Measurements from ENCODE around the gene PNPLA2.

Gene PNPLA2

DNA sequence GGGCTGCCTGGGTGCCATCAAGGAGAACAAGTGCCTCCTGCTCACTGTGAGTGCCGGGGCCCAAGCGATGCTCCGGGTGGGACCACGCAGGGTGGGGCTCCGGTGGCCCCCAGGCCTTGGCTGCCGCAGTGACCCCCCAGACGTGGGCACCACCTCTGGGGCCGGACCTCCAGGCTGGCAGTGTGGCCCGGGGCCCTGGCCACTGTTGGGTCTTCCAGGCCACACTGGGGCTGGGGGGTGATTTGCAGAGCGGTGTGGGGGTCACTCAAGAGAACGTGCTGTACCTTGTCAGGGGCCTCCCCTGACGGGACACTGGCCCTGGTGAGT, 43.9 kb downstream of the PNPLA2 start:
- DNase-seq, result no peak

DNA sequence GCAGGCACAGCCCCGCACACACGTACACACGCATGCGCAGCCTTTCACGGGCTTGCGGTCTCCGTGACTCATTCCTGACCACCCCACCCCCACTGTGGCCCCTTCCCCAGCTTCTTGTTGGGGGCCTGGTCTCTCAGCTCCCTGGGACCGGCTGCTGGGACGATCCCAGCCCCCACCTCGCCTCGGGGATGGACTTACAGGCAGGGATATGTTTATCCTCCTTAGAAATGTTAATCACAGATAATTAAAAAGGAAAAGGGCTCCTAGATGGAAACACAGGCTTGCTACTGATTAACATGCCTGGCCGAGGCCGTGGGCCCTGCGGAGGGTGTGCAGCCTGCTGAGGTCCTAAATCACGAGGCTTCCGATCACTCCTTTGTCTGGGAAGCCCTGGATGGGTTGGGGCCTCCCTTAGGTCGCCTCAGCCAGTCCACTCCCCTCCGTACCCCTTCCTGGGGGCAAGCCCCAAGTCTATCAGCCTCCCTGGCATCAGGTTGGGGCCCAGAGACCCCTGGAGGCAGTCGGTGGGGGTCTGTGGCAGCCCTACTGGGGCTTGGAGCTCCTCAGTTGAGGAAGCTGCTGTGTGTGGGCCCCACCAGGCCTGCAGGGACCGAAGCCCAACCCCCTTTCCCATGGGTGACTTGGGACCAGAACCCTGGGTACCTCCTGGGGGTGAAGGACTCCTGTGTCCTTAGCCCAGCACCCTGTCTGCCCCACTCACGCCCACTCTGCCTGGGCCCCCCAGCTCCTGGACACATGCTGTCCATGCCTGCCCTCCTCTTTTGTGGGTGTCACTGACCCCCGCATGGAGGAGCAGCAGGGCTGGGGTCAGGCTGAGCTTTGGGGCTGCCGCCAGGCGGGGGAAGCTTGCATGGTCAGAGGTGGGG, 44.6 kb downstream of the PNPLA2 start:
- DNase-seq, result no peak

DNA sequence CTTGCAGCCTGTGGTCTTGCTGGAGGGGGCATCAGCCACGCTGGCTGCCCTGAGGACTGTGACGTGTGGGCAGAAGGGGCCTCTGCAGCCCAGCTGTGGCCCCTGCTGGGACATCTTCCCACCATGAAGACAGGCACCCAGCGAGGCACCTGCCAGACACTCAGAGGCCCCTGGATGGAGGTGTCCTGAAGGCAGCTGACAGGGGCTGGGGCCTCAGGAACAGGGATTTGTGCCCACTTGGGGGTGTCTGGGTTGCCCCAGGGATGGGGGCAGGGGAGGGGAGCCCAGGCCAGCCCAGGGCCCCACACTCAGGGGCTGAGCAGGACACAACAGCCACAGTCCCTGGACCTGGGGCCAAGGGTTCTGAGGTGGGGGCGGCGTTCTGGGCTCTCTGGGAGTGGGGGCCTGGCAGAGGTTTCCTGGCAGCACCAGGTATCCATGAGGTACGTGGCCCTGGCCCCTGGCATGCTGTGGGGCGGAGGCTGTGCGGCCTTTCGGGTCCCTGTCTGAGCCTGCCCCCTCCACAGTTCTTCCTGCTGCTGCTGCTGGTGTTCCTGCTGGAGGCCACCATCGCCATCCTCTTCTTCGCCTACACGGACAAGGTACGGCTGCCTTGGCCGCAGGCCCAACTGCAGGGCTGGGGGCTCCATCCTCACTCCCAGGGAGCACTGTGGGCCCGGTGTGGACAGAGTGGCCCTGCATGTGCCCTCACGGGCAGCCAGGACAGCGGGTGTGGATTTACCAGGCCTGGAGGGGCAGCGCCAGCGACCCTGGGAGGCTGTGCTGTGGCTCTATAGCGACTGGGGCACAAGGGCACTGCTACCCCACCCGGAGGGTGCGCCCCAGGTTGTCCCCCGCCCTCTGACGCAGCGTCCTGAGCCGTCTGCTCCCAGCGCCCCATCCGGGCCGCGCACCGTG, 45.5 kb downstream of the PNPLA2 start:
- no peak for DNase-seq

DNA sequence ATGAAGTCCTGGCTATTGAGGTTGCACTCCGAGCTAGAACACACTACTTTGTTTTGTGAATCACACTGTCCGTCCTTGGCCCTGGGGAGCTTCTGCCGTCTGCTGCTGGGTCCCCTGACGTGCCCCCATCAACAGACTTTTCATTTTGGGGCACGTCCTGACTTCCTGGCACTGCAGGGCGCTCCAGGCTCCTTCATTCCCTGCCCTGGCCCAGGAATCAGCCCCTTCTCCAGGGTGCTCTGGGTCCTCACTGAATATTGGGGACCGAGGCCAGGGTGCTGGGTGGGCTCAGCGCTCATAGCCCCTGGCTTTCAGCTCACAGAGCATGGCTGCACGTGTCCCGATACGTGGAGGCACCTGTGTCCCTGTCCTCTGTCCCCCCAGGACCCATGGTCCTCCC, 46.2 kb downstream of the PNPLA2 start:
- DNase-seq, result no peak

DNA sequence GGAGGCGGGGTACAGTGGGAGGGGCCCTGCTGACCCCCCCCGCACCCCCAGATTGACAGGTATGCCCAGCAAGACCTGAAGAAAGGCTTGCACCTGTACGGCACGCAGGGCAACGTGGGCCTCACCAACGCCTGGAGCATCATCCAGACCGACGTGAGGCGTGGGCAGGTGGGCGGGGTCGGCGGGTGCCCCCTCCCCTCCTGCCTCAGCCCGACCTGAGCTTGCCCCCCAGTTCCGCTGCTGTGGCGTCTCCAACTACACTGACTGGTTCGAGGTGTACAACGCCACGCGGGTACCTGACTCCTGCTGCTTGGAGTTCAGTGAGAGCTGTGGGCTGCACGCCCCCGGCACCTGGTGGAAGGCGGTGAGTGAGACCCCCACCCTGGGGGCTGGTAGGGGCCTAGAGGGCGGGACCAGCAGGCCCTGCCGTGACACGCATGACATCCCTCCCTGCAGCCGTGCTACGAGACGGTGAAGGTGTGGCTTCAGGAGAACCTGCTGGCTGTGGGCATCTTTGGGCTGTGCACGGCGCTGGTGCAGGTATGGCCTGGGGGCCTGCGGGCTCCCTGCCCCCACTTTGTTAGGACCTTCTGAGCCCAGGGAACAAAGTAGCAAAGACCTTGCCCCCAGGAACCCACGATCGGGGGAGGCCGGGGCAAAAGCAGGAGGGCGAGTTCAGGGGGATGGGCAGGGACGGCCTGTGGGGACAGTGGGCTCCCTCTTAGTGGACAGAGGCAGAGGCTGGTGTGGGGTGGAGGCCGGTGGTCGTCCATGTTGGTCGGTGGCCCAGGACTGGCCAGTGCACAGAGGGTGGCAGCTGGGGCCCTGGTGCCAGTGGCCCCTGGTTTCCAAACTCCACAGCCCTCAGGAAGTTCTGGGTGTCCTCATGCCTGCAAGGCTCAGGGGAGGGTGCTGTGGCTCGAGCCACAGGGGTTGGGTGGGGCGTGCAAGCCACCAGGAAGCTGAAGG, 47.0 kb downstream of the PNPLA2 start:
- DNase-seq, result no peak

DNA sequence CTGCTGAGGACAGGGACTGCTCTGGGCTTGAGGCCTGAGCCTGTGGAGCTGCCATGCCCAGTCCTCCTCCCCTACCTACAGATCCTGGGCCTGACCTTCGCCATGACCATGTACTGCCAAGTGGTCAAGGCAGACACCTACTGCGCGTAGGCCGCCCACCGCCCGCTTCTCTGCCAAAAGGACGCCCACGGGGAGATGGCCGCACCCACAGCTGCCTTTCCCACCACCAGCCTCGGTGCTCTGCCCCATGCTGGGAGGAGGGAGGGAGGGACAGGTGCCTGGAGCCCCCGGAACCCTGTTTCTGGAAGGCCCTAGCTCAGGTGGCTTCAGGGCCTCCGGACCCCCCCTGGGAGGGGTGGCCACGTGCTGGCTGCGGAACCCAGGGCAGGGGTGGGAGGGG, 47.8 kb downstream of the PNPLA2 start:
- DNase-seq, result no peak

DNA sequence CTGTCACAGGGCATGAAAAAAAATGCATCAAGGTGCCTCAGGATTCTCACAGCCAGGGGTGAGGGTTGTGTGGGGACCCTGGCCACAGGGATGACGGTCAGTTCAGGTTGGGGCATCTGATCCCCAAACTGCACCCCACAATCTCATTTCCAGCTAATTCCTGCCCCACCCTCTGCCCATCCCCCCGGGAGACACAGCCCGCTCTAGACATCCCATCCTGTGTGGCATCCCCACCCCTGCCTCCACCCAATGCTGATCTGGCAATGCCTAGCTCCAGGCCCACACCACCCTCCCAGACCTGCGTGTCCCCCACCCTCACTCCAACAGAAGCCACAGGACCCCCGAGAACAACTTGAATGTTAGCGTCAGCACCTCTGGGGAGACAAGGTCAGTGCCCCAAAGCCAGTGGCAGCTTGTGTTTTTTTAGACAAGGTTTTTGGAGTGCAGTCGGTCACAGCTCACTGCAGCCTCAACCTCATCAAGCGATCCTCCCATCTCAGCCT, 49.2 kb downstream of the PNPLA2 start:
- DNase-seq, result no peak

DNA sequence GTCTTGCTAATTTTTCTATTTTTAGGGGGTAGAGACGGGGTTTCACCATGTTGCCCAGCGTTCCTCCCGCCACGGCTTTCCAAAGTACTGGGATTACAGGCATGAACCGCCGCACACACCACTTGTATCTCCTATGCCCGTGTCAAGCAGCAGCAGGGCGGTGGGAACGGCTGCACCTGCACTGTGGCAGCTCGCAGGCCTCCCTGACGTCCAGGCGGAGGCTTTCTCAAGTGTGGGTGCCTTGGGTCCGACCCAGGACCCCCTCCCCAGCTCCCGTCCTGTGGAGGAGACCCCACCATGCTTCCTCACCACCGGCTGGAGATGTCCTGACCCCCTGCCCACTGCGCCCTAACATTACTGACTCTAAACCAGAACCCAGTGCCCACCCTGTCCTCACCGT, 49.7 kb downstream of the PNPLA2 start:
- no peak for DNase-seq

DNA sequence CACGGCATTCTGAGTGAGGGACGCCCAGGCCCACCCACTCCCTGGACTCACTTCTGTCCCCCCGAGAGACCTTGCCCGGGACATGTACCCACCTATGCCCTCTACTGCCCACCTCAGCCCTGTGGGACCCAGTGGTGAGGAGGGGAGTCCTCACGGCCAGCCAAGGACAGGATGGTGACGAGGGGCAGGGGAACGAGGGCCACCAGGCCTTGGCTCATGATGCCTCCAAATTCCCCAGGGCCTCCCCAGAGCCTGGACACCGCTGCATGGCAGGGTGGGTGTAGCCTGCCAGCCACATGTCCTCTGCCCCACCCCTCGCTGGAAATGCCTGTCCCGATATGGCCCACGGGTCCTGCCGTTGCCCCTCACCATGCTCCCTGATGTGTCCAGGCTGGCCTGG, 50.1 kb downstream of the PNPLA2 start:
- DNase-seq, result no peak

DNA sequence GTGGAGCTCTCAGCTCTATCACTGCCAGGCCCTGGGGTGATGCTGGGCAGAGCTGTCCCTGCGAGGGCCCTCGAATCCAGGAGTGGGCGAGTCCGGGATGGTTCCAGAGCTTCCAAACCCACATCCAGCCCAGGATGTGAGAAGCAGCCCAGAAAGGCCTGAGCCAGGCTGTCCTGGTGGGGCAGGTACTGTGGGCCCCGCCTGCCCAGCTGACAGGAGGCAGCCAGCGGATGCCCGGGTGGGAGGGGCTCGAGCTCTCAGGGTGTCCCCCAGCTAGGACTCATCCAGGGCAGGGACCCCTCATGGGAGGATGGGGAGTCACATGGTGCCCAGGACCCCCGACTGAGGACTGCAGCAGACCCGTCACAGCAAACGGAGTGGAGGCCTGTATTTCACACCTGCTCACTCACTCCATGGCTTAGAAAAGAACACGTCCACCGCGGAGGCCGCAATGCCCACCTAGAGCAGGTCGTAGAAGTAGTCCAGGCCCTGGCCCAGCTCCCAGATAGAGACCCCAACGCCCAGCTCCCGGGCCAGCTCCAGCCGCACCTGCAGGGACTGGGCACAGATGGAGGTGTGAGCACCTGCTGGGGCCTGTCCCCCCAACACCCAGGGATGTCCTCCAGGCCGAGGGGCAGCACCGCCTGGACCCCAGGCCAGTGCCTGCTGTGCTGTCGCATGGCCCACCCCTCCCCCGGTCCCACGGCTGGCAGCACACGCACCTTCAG, 50.8 kb downstream of the PNPLA2 start:
- DNase-seq, result no peak

DNA sequence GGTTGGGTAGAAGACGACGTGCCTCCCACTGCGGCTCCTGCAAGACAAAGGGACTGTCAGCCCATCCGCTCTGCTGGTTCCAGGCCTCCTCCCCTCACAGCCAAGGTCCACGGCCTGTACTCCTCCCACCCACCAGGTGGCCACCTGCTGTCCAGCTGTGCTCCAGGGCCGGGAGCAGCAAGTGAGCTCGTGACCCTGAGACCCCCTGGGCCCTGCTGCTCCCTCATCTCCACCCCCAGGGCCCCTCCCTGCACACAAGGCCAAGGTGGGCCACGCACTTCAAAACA, 51.4 kb downstream of the PNPLA2 start:
- no peak for DNase-seq

DNA sequence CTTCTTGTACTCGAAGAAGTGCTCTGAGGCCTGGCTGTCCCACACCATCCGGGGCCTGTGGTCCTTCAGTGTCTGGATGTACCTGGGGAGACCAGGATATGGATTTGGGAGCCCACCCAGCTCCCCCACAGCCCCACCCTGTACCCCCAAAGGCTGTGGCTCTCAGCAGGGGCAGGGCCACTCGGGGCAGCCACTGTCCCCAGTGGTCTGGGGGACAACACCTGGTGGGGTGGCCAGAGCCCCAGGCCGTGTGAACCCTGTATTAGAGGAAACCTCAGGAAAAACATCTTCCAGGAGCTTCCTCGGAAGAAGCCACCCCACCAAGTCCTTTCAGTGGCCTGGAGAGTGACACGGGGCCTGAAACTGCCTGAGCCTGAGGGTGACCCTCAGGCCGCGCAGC, 51.7 kb downstream of the PNPLA2 start:
- DNase-seq, result no peak

DNA sequence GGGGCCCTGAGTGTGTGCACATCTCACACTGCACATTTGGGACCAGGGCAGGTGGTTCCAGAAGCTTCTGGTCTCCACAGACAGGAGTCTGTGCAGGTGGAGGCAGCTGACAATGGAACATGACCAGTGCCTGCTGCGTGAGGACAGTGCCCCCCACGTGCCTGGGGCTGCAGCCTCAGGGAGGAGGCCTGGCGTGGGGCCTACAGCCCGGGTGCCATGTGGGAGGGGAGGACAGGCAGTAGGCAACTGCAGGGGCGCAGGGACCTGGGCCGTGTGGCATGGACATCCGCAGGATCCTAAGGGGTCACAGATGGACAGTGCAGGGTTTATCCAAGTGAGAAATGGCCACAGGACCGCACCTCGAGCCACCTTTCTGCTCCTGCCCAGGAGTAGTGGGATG, 52.8 kb downstream of the PNPLA2 start:
- DNase-seq, result no peak

DNA sequence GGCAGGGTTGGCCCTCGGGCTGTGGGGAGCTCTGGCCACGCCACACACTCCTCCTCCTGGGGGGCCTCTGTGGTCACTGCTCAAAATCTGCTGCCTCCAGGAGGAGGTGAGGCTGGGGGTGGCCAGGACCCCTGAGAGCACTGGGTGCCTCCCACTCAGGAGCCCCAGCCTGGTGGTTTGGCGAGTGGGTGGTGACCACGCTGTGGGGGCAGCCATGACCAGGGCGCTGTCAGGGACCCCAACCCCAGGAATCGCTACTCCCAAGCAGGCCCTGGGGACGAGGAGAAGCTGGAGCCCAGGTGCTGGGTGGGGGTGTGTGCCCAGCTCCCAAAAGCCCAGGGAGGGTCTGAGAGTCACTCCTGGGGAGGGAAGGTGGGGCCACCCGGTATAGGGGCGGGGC, 54.1 kb downstream of the PNPLA2 start:
- no peak for DNase-seq

DNA sequence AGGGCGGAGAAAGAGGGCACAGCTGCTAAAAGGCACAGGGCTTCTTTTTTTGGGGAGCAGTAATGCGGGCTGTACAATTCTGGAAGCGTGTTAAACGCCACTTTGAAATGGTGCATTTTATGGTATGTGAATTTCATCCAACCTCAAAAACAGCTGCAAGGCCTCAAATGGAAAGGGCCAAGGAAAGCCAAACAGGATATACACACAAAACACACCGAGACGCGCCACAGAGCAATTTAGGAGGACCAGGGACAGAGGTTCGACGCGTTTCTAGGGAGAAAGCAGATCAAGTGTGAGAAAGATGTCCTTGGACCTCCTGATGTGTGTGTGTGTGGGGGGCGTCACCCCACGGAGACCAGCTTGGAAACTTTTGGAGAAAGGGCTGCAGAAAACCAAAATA, 55.0 kb downstream of the PNPLA2 start:
- DNase-seq, result no peak

Data from SHP77 treated with DMSO at 0.1 percent for 48 hours (cell line).